Thymus (tissue), 14 donors: ENCODE measurements around the gene PHOSPHO2. TPM values are rescaled to one million over a fixed set of nuclear protein-coding genes. Genes with fewer than 3 reads are reported as not detected.

Experiments
- DNase-seq, 9 donors: peaks; one replicate each; pipeline ENCODE4 v3.0.0-alpha.2; 2013; ENCODE audit warnings: low spot score in 9 of 9, low read depth in 6 of 9, missing footprints in 1 of 9
- H3K27ac ChIP-seq, 2 donors: one replicate each; pipeline ENCODE4 v1.5.1; 2013; ENCODE audit warnings: control low read depth in 1 of 2, low read depth in 1 of 2, low read length in 1 of 2, mild to moderate bottlenecking in 1 of 2, moderate library complexity in 1 of 2
- H3K27me3 ChIP-seq, 2 donors: one replicate each; pipeline ENCODE4 v1.5.1; 2013; ENCODE audit warnings: low read length in 1 of 2; ENCODE audit not compliant: control insufficient read depth in 2 of 2, insufficient read depth in 1 of 2
- H3K36me3 ChIP-seq, 2 donors: one replicate each; pipeline ENCODE4 v1.5.1; 2013; ENCODE audit warnings: low read length in 1 of 2, mild to moderate bottlenecking in 1 of 2, moderate library complexity in 1 of 2; ENCODE audit not compliant: control insufficient read depth in 2 of 2, insufficient read depth in 2 of 2
- H3K4me1 ChIP-seq, 2 donors: one replicate each; pipeline ENCODE4 v1.5.1; 2013; ENCODE audit warnings: low read length in 2 of 2; ENCODE audit not compliant: control insufficient read depth in 2 of 2, insufficient read depth in 2 of 2
- H3K4me3 ChIP-seq, 2 donors: one replicate each; pipeline ENCODE4 v1.5.1; 2013; ENCODE audit warnings: low read length in 2 of 2, control low read depth in 1 of 2, mild to moderate bottlenecking in 1 of 2
- H3K9me3 ChIP-seq, 2 donors: one replicate each; pipeline ENCODE4 v1.5.1; 2013; ENCODE audit warnings: low read length in 1 of 2, mild to moderate bottlenecking in 1 of 2; ENCODE audit not compliant: control insufficient read depth in 2 of 2, insufficient read depth in 1 of 2
- WGBS: extraction: QIAGEN DNeasy Blood & Tissue Kit; methylation state at CpG from one replicate; pipeline ENCODE4 v1.1.7; 2013; 5-methylcytosine and 5-hydroxymethylcytosine counted together
- long read RNA-seq, 10 donors: transcript quantifications; one replicate each; lab custom pipeline, GENCODE V29; 2026
- polyA plus RNA-seq: library from polyadenylated mRNA; stranded (reverse); fragments of 200-250 nt; gene quantifications from one replicate; pipeline ENCODE4 v1.2.3, GENCODE V29; 2013
- total RNA-seq: library from RNA; stranded (reverse); fragments of 120-200 nt; gene quantifications from one replicate; pipeline ENCODE4 v1.2.4, GENCODE V29; 2013
- donor health status: healthy.

The PHOSPHO2 gene, protein sequence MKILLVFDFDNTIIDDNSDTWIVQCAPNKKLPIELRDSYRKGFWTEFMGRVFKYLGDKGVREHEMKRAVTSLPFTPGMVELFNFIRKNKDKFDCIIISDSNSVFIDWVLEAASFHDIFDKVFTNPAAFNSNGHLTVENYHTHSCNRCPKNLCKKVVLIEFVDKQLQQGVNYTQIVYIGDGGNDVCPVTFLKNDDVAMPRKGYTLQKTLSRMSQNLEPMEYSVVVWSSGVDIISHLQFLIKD
- 4.3 TPM for total RNA-seq
- 3.9 TPM for polyA plus RNA-seq
- long read RNA-seq, donor 1, result 0 reads
- long read RNA-seq, donor 2, partial matches to known transcripts, result 0 of 6 reads
- long read RNA-seq, donor 2, other reads (novel, unspliced or antisense), result 0 of 6 reads
- long read RNA-seq, donor 3, partial matches to known transcripts, result 0 of 3 reads
- long read RNA-seq, donor 3, other reads (novel, unspliced or antisense), result 0 of 3 reads
- long read RNA-seq, donor 4, partial matches to known transcripts, result 0 of 4 reads
- long read RNA-seq, donor 4, other reads (novel, unspliced or antisense), result 0 of 4 reads
- long read RNA-seq, donor 5, partial matches to known transcripts, result 0 of 3 reads
- long read RNA-seq, donor 5, other reads (novel, unspliced or antisense), result 0 of 3 reads
- long read RNA-seq, donor 6, partial matches to known transcripts, result 0 of 3 reads
- long read RNA-seq, donor 6, other reads (novel, unspliced or antisense), result 0 of 3 reads
- long read RNA-seq, donor 7, partial matches to known transcripts, result 0 of 2 reads
- long read RNA-seq, donor 7, other reads (novel, unspliced or antisense), result 0 of 2 reads
- long read RNA-seq, donor 8, result 0 reads
- long read RNA-seq, donor 9, partial matches to known transcripts, result 0 of 2 reads
- long read RNA-seq, donor 9, other reads (novel, unspliced or antisense), result 0 of 2 reads
- long read RNA-seq, donor 10, partial matches to known transcripts, result 0 of 1 reads
- long read RNA-seq, donor 10, other reads (novel, unspliced or antisense), result 0 of 1 reads

DNA sequence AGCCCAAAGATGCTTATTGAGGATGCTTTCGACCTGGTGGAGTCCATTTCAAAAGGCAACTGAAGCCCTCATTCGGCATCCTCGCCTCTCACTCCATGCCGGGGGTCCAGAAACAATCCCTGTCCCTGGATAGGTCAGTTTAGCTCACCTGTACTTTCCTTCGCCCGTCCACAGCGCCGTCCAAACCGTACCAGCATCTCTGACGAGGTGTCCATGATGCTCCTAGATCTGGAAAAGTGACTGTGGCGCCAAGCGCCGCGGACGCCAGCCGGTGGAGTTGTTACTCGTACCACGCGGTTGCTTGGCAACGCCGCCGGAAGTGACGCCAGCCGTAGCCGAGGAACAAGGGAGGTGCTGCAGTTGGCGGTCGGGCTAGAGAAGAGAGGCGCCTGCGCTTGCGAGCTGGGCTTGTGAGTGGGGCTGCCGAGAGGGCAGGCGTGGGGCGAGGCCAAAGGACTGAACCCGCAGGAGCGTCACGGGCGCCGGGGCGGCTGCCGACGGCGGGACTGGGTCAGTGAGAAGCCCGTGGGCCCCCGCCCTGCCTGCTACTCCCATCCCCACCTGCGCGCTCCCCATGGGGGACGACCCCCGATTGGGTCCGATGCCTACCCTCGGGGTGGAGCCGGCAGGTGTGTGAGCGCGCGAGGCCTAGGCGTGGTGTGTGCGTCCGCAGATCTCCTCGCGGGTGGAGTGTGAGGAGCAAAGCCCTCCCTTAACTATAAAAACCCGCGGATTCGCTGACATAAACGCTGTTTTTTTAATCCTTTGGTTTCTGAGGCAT, at the start of gene PHOSPHO2, which contains the start of gene CFAP210:
Gene PHOSPHO2 (plus strand): TSS at position 357 of the 781 bp plus-strand sequence. CDS start 6,503 bp downstream, outside the sequence.
Gene CFAP210 (minus strand): TSS at position 293 of the 781 bp plus-strand sequence. CDS start 78 bp downstream, at position 215.
- under 1% methylated on average over 63 of the region's 63 CpGs for WGBS
- H3K27ac ChIP-seq, result peak within 1 kb of the TSS; percentile 83 to 90
- H3K4me3 ChIP-seq, result peak within 1 kb of the TSS; percentile 64 to 77
- H3K27me3 ChIP-seq, result peaks cover 0 to 2% of the 10 kb centered on the region in 2 donors
- peaks cover 0 to 3% of the 10 kb centered on the region in 2 donors for H3K36me3 ChIP-seq
- H3K4me1 ChIP-seq, result peaks cover 4 to 5% of the 10 kb centered on the region in 2 donors
- DNase-seq, result peak; percentile 91 to 98 (median 94)
- H3K9me3 ChIP-seq, result no peaks in the 10 kb centered on the region

DNA sequence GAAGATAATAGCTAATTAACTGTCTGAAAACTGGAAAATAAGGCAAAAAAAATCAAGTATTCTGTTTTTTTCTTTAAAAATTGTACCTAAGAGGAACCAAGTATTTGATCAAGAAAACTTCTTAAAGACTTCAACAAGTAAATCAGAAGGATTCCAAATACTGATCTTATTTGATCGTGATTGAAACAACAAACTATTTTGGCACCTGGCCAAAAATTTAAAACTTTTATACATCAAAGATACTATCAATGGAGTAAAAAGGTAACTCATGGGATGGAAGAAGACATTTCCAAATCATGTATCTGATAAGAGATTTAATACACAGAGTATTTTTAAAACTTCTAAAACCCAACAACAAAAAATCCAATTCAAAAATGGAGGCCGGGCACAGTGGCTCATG, 46.8 kb upstream of the PHOSPHO2 start:
- H3K9me3 ChIP-seq, result no peaks in the 10 kb centered on the region
- no peaks in the 10 kb centered on the region for H3K36me3 ChIP-seq
- H3K4me1 ChIP-seq, result no peaks in the 10 kb centered on the region
- no peak for DNase-seq
- no peak overlapping the region for H3K27ac ChIP-seq
- WGBS, result 97% methylated on average over 2 of the region's 2 CpGs
- no peak overlapping the region for H3K4me3 ChIP-seq
- no peaks in the 10 kb centered on the region for H3K27me3 ChIP-seq

DNA sequence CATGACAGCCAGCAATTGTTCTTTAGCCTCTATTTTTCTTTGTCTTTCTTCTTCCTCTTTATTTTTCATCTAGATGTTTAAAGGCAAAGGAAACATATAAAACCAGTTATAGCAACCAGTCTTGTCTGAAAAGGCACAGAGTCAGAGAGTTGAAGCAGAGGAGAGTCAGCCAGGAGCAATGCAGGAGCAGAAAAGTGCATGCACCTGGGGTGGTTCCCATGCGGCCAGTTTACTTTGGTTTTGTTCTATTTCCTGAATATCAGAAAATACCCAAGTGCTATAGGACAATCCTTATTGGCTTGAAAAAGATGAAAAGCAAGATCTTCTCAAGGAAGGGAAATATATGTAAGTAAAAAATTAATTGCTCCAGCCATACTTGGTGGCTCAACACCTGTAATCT, 45.0 kb upstream of the PHOSPHO2 start:
- Histone ChIP-seq H3K4me1 (no peaks in the 10 kb centered on the region), H3K27ac (no peak overlapping the region), H3K9me3 (no peaks in the 10 kb centered on the region), H3K4me3 (no peak overlapping the region), H3K27me3 (no peaks in the 10 kb centered on the region), H3K36me3 (no peaks in the 10 kb centered on the region)
- DNase-seq, result no peak
- WGBS, result 81% methylated on average over 1 of the region's 1 CpG

DNA sequence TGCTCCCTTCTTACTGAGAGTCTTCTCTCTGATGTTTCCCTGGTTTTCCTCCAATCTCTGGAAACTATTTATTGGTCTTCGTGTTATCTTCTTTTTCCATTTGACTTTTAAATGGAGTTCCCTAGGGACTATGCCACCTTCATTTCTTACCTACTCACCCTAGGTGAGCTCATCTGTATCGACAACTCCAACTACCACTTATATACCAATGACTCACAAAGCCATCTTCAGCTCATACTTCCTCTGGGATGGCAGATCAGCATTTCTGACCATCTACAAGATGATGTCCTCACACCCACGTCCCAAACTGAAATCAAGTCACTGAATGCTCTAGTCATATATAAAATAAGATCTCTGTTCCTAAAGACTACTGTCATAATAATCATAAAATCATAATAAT, 40.6 kb upstream of the PHOSPHO2 start:
- Histone ChIP-seq H3K9me3 (no peaks in the 10 kb centered on the region), H3K27ac (no peak overlapping the region), H3K36me3 (no peaks in the 10 kb centered on the region), H3K4me3 (no peak overlapping the region), H3K27me3 (no peaks in the 10 kb centered on the region), H3K4me1 (no peaks in the 10 kb centered on the region)
- no peak for DNase-seq
- 97% methylated on average over 3 of the region's 3 CpGs for WGBS

DNA sequence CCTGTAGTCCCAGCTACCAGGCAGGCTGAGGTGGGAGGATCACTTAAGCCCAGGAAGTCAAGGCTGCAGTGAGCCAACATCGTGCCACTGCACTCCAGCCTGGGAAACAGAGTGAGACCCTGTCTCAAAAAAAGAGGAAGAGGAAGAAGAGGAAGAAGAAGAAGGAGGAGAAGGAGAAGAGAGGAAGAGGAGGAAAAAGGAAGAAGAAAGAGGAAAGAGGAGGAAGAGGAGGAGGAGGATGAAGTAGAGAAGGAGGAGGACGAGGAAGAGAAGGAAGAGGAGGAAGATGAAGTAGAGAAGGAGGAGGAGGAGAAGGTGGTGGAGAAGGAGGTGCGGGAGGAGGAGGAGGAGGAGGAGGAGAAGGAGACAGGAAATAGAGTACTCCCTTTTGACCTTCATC, 38.1 kb upstream of the PHOSPHO2 start:
- no peaks in the 10 kb centered on the region for H3K27me3 ChIP-seq
- 85% methylated on average over 3 of the region's 3 CpGs for WGBS
- H3K4me3 ChIP-seq, result no peak overlapping the region
- H3K27ac ChIP-seq, result no peak overlapping the region
- DNase-seq, result no peak
- H3K4me1 ChIP-seq, result no peaks in the 10 kb centered on the region
- no peaks in the 10 kb centered on the region for H3K9me3 ChIP-seq
- H3K36me3 ChIP-seq, result no peaks in the 10 kb centered on the region

DNA sequence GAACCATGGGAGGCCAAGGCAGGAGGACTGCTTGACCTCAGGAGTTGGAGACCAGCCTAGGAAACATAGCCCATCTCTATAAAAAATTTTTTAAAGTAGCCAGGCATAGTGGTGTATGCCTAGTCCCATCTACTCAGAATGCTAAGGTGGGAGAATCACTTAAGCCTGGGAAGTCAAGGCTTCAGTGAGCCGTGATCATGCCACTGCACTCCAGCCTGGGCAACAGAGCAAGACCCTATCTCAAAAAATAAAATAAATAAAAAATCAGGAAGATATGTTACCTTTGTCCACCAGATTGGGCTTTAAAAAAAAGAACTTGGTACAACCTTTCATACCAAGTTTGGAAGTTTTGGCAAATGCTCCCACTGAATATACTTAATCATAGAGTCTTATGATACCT, 35.4 kb upstream of the PHOSPHO2 start:
- Histone ChIP-seq H3K27ac (no peak overlapping the region), H3K27me3 (no peaks in the 10 kb centered on the region), H3K4me1 (no peaks in the 10 kb centered on the region), H3K4me3 (no peak overlapping the region), H3K9me3 (peaks cover 0 to under 1% of the 10 kb centered on the region in 2 donors), H3K36me3 (no peaks in the 10 kb centered on the region)
- 99% methylated on average over 1 of the region's 1 CpG for WGBS
- no peak for DNase-seq

DNA sequence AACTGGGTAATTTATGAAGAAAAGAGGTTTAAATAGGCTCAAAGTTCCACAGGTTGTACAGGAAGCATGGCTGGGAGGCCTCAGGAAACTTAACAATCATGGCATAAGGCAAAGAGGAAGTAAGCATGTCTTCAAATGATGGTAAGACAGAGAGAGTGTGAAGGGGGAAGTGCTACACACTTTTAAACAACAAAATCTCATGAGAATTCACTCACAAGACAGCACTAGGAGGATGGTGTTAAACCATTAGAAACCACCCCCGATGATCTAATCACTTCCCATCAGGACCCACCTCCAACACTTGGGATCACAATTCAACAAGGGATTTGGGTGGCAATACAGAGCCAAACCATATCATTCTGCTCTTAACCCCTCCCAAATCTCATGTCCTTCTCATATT, 34.9 kb upstream of the PHOSPHO2 start:
- no peaks in the 10 kb centered on the region for H3K4me1 ChIP-seq
- 15% methylated on average over 1 of the region's 1 CpG for WGBS
- peaks cover 0 to 2% of the 10 kb centered on the region in 2 donors for H3K9me3 ChIP-seq
- no peak overlapping the region for H3K4me3 ChIP-seq
- no peak for DNase-seq
- H3K27ac ChIP-seq, result no peak overlapping the region
- H3K36me3 ChIP-seq, result no peaks in the 10 kb centered on the region
- no peaks in the 10 kb centered on the region for H3K27me3 ChIP-seq

DNA sequence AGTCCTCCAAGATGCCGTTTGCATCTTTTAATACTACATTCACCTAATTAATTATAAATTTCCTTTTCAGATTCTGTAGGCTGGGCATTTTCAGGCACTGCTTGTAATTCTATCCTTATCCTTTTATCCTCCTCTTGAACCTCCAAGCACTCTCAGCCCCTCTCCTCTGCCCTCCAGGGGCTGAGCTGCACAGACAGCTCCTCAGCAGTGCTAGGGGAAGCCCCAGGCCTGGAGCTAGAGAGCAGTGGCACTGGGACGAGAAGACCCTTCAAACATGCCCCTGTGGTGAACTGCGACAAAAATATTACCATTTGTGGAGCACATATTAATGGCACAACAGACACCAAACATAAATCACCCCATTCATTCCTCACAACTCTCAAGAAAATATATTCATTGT, 33.0 kb upstream of the PHOSPHO2 start:
- Histone ChIP-seq H3K4me1 (no peaks in the 10 kb centered on the region), H3K27ac (no peak overlapping the region), H3K27me3 (no peaks in the 10 kb centered on the region), H3K4me3 (no peak overlapping the region), H3K9me3 (peaks cover 0 to 2% of the 10 kb centered on the region in 2 donors), H3K36me3 (no peaks in the 10 kb centered on the region)
- no peak for DNase-seq
- 89% methylated on average over 3 of the region's 3 CpGs for WGBS
